ENCODE measurements around the gene KCNMA1.
A peak's percentile ranks its signal among the peaks of the same experiment; 100 is the strongest.
"Not testable (repeated sequence)": the region's sequence is repeated elsewhere in the genome, so short reads cannot be mapped to it uniquely, and the experiment has no call there.

The KCNMA1 gene

DNA sequence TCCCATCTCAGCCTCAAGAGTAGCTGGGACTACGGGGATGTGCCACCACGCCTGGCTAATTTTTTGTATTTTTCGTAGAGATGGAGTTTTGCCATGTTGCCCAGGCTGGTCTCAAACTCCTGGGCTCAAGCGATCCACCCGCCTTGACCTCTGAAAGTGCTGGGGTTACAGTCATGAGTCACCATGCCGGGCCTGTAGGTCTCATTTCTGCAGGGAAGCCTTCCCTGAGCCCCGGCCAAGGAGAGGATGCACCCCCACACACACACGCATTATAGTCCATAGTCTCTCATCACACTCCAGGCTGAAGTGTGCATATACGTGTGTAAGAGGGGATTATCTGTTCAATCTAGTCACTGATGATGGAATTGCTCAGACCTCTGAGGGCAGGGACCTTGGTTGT, 29.3 kb downstream of the KCNMA1 start:
- FAIRE-seq: peak; percentile 52

DNA sequence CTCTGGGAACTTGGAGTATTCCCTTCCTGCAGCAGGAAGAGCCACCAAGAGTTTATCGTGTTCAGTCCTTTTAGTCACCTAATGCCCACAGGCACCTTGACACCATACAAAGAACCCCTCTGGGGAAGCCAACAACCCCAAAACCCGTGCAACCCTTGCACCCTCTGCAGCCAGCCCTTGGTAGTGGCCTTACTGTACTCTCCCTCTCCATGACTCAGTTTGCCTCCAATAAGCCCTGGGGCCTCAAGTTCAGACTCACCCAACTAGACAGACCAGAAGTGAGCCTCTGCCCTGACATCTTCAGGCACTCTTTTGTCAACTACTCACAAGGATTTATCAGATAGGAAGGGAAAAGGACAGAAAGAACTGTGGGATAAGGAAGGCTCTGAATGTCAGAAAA, 30.9 kb downstream of the KCNMA1 start:
- DNase-seq (ENCODE audit: insufficient read length, low spot score) (no peak), FAIRE-seq (no peak)

More for the DNA sequence above, 29.3 kb downstream of the KCNMA1 start:
- DNase-seq (ENCODE audit: insufficient read length, low spot score): no peak

DNA sequence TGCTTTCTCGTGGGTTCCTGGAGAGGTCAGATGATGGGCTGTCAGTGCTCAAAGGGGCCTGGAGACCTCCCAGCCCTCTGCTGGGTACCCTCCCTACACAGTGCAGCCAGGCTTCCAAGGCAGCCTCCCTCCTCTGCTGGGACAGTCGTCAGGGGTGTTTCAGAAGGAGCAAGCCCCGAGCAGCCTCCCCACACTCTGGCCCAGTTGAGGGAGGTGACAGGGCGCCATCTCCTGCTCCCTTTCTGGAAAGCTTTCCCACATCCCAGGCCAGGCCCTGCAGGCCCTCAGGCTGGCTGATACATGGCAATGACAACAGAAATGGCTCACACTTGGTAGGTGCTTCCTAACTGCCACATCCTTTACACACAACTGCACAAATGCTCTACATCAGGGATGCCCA, 32.1 kb downstream of the KCNMA1 start:
- FAIRE-seq (peak; percentile 63), DNase-seq (ENCODE audit: insufficient read length, low spot score) (peak; percentile 35)

DNA sequence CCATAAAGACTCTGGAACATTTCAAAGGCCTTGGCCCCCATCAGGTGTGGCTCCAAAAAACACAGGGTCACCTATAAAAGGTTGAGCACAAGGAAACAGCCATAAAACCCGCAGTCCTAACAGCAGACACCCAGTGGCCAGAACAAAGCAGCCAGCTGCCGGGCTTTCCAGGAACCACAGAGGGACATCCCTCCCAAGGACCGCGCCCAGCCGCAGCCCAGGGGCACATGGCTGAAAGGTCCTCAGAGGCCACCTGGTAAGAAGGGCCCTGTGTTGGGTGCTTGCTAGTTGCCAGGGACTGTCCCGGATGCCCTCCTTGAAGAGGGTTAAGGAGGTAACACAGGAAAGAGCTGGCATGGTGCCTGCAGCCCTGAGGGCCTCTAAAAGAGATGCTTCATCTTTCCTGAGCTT, 32.7 kb downstream of the KCNMA1 start:
- FAIRE-seq: no peak
- no peak for DNase-seq (ENCODE audit: insufficient read length, low spot score)

DNA sequence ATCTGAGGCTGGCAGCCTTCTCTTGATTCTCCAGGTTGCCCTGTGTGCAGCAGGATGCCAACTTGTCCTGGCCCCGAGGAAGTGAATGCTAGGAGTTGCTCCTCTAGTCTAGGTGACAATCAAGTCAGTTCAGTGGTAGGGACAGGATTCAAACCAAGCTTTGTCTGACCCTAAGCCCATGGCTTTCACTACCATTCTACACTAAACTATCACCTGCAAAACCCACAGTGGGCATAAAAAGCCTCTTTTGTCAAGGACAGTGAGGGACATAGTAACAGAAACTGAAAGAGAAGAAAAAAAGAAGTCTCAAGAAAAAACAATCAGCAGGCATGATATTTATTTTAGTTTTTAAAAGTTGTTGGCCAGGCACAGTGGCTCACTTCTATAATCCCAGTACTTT, 33.5 kb downstream of the KCNMA1 start:
- FAIRE-seq (no peak), DNase-seq (ENCODE audit: insufficient read length, low spot score) (no peak)

DNA sequence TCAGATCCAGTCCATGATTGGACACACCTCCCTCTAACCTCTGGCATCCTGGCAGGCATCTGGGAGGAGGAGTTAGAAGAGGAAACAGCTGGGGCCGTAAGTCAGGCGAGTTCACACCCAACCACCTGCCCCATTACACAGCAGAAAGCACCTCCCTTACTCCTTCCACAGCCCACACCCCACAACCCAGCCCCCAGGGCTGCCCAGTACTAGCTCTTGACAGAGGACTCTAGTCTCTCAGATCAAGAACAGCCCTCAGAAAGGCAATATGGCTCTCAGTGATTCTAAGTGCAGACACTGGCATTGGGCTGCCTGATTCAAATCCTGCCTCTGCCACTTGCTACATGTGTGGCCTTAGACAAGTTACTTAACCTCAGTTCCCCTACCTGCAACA, 34.1 kb downstream of the KCNMA1 start:
- no peak for FAIRE-seq
- no peak for DNase-seq (ENCODE audit: insufficient read length, low spot score)

DNA sequence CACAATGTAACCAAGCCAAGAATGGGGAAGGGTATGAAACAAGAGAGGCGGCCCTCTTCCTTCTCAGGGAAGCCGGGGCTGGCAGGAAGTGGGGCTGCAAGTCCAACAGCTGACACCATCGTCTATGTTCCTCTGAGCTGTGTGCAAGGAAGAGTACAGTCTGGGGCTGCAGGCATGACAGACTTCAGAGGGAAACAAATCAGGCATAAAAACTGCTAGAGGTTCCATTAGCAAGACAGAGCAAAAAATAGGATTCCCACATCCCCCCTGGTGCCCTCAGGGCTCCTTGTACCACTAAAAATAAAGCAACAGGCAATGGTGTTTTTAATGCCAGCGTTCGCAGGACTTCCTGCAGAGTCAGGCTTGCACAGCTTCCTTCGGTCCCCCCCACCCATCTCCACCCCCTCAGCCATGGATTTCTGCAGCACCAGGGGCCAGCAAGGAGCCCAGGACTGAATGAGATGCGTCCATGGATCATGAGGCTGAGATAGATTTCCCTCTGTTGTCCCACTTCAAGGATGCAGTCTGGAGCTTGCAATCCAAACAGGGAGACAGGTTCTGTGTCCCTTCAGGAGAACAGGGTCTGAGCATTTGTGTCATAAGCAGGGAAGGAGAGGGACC, 34.6 kb downstream of the KCNMA1 start:
- no peak for FAIRE-seq

DNA sequence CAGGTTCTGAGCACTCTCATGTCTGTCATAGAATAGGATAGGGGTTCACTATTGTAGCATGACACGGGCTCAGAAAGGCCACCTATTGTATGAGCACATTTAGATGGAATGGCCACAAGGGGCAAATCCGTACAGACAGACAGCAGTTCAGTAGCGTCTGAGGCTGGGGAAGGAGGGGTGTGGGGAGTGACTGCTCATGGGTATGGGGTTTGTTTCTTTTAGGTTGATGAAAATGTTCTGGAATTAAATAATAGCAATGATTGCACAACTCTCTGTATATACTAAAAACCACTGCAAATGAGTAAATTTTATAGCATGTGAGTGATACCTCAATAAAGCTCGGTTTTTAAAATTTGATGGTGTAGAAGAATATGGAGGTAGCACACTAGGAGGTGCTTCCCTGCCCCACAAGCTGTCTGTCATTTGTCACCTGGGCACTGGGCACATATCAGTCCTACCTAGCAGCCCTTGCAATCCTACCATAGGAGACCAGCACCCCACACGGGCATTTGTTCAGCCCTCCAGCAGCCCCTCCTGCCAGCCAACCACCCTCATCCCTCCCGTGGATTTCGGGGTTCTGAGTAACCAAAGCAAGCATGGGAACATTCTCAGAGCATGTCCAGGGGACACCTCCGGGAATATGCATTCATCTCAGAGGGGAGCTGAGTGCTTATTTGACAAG, 35.2 kb downstream of the KCNMA1 start:
- no peak for FAIRE-seq
- no peak for DNase-seq (ENCODE audit: insufficient read length, low spot score)

More for the DNA sequence above, 34.6 kb downstream of the KCNMA1 start:
- no peak for DNase-seq (ENCODE audit: insufficient read length, low spot score)

DNA sequence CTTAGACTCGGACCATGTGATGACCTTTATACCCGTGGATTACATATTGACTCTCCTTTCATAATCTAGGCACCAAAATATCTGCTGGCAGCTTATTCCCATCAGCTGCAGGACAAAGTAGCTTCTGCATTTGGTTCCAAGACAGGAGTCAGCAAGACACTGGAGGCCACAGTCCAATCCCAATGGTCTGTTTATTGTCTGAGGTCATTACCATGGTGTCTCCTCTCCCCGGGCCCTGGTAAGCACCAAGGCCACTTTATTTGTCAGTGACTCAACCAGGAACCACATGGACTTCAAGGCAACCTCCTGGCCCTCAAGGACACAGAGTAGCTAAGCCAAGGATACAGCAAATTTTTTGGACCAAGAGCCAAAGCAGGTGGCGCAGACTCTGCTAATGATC, 36.1 kb downstream of the KCNMA1 start:
- FAIRE-seq (no peak), DNase-seq (ENCODE audit: insufficient read length, low spot score) (no peak)

DNA sequence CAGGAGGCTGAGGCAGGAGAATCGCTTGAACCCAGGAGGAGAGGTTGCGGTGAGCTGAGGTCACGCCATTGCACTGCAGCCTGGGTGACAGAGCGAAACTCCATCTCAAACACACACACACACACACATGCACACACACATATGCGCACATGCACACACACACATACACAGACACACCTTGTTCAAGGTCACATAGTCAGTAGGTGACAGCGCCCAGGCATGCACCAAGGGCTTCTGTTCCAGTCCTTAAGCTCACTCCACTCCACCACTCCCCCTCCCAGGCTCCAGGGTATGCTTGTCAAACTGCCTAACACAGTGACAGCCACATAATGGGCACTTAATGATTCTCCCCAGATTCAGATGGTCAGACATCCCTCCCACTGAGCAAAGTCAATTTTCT, 37.0 kb downstream of the KCNMA1 start:
- DNase-seq (ENCODE audit: insufficient read length, low spot score) (no peak), FAIRE-seq (peak; percentile 72)

DNA sequence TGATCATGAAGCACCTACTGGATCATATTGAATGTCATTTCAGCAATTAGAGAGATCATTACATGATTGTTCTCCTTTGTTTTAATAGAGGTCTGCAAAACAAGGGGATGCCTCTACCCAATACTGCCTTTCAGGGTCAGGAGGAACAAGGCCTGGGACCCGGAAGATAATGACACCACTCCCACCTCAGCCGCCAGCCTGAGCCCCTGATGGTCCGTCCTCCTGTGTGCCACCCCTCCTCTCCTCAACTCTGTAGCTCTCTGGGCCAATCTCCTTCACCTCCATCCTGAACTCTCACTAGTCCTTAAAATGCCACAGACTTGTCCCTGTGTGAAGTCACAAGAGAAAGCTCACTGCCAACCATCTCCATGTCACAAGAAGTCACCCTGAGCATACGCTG, 38.0 kb downstream of the KCNMA1 start:
- DNase-seq (ENCODE audit: insufficient read length, low spot score) (no peak), FAIRE-seq (no peak)

DNA sequence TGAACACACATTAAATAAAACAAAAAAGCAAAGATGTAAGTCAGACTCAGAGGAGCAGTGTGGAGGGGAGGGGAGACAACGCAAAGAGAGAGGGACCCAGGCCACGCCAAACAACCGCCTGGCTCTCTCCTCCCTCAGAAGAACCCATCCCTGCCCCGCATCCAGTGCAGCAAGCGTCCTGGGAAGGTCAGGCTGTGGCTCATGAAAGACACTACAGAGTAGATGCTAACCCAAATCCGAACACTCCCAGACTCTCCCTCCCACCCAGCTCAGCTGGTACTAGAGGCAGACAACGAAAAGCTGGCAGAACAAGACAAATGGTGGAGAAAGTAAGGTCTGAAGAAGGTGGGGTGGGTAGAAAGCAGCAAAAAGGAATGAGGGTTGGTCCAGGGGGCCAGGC, 39.0 kb downstream of the KCNMA1 start:
- FAIRE-seq: no peak

DNA sequence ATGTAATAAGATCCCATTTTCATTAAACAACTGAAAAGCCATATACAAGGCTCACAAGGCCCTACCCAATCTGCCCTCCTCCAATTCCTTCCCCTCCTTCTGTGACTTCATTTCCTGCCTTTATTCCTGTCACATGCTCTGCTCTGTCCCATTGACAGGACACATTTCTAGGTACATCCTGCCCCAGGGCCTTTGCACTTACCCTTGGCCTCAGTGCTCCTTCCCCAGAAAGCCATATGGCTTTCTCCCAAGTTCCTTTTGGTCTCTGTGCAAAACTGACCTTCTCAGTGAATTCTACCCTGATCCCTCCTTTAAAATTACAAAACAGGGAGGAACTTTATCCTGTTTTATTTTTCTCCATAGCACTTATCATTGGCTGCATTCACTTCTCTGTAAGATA, 40.0 kb downstream of the KCNMA1 start:
- DNase-seq (ENCODE audit: insufficient read length, low spot score): no peak
- no peak for FAIRE-seq

More for the DNA sequence above, 39.0 kb downstream of the KCNMA1 start:
- no peak for DNase-seq (ENCODE audit: insufficient read length, low spot score)

DNA sequence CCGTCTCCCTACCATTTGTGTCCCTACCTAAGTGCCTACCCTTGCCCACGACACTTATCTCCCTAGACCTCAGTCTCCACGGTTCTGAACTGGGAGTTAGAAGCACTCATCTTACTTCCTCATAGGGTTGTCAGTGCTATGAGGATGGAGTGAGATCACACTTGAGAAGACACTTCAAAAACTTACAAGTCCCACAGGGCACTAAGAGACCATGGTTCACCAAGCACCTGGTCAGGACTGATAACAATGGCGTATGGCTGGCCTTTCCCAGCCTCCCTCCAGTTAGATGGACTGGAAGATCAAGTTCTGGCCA, 43.2 kb downstream of the KCNMA1 start:
- DNase-seq (ENCODE audit: insufficient read length, low spot score) (no peak), FAIRE-seq (peak; percentile 54)

DNA sequence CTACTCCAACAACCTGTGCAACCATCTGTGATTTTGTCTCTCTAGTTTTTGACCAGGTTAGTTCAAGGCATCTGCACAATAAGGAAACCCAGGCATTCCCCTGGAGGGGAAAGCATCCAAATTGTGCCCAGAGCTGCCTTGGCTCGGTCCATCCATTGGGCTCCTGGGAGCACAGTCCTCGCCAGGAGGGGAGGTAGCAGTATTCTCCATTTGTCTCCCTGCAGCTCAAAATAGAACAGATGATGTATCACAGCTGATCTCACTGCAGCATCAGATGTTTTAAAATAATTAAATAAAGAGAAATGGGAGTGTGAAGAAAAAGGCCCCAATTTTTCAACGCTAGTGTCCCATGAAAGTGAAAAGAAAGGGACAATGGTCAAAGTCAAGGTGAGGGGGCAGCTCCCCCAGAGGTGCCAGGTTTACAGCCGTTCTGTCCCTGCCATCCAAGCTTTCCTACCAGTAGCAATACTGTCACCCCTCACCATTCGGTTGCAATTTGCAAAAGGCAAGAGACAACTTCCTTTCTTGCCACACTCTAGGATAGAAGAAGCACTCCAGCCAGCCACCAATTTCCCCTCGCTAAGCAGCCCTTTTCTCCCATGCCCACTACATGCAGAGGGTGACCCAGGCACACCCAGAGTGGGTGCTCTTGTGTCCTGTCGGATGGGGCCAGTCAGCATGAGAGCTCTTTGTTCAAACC, 43.7 kb downstream of the KCNMA1 start:
- DNase-seq (ENCODE audit: insufficient read length, low spot score) (no peak), FAIRE-seq (no peak)

DNA sequence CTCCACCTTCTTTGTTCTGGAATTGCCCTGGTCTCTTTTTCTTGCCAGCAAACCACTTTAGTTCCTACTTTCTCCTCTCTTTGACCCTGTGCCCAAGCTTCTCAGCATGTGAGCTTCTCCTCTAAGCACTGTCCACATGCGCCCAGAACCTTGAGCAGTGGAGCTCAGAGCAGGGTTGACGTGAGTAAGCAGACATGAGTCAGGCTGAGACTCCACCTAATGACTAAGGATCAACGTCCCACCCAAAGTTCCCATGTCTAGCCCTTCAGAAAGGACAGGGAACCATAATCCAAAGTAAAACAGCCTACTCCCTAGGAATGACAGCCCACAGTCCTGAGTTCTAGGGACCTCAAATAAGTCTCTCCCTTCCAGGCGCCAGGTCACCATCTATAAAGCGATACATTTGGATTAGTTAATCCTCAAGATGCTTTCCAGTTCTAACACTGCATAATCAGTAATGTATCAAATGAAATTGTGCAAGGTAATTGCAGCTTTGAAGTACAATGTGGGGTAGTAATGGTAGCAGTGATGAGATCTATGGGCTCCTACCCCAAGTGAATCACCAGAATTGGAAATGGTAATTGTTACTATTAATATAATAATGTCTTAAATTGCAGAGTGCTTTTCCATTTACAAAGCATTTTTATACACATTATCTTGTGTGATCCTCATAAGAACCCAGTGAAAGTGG, 44.5 kb downstream of the KCNMA1 start:
- FAIRE-seq (peak; percentile 55), DNase-seq (ENCODE audit: insufficient read length, low spot score) (peak; percentile 60)

DNA sequence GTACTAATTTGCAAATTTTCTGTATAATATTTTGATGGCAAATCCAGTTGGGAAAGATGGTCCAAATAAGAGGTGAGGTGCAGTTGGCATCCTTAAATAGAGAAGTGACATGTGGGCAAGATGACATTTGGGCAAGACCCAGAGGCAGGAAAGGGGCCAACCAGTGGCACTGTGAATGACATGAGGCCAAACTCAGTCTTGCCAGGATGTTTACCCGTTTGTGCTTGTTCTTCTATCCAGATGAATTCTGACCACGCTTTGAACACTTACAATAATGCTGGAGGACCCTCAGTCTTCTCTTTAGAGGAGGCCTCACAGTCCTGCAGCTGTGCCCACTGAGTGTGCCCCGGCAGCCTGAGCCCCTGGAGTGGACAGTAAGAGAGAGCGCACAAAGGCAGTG, 45.1 kb downstream of the KCNMA1 start:
- FAIRE-seq (no peak), DNase-seq (ENCODE audit: insufficient read length, low spot score) (no peak)

DNA sequence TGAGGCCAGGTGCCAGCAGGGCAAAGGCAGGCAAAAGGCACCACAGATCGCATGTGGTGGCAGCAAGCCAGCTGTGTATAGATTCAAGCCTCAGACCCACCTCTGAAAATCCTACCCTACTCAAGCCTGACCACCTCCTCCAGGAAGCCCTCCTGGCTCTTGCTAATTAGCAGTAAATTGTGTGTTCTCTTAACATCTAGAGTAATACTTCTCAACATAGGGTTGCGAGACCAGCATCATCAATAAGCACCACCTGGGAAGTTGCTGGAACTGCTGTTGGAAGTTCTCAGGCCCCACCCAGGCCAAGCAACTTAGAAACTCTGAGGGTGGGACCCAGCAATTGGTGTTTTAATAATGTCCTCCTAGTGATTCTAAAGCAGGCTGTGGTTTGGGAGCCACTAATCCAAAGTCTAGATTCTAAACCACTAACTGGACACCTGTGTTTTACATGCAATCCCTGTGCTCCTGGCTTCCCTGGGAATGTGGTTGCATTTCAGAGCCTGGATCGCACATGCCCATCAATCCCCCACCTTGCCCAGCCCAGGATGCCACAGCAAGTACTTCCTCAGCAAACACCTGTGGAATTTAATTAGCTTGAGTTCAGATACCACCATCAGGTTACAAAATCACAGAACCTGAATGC, 46.2 kb downstream of the KCNMA1 start:
- DNase-seq (ENCODE audit: insufficient read length, low spot score): no peak
- FAIRE-seq: no peak

DNA sequence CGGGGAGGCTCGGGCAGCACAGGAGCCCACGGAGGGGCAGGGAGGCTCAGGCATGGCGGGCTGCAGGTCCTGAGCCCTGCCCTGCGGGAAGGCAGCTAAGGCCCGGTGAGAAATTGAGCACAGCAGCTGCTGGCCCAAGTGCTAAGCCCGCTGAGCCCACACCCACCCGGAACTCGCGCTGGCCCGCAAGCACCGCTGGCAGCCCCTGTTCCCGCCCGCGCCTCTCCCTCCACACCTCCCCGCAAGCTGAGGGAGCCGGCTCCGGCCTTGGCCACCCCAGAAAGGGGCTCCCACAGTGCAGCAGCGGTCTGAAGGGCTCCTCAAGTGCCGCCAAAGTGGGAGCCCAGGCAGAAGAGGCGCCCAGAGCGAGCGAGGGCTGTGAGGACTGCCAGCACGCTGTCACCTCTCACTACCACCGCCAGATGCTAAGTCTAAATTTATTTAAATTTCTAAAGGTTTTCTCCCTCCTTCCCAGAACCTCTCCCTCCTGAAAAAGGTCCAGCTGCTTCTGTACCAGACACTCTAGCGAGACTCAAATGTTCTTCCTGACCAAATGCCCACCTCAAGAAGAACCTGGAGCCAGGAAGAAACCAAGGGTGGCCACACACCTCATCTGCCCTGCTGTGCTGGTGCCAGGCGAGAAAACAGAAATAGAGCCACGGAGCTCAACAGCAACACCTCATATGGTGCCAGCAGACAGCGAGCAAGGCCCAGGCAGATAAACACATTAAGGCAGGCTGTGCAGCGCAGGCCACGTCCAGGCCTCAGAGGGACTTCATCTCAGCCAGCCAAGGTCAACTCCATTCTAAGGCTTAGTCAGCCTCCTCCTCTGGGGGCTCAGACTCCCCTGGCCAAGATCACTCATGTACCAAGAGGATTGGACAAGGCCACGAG, 47.0 kb downstream of the KCNMA1 start:
- no peak for DNase-seq (ENCODE audit: insufficient read length, low spot score)
- no peak for FAIRE-seq

DNA sequence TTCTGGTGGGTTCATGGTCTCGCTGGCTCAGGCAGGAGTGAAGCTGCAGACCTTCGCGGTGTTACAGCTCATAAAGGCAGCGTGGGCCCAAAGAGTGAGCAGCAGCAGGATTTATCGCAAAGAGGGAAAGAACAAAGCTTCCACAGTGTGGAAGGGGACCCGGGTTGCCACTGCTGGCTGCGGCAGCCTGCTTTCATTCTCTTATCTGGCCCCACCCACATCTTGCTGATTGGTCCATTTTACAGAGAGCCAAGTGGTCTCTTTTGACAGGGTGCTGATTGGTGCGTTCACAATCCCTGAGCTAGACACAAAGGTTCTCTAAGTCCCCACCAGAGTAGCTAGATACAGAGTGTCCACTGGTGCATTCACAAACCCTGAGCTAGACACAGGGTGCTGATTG, 47.9 kb downstream of the KCNMA1 start:
- FAIRE-seq: not testable (repeated sequence)

More for the DNA sequence above, 47.9 kb downstream of the KCNMA1 start:
- not testable (repeated sequence) for DNase-seq (ENCODE audit: insufficient read length, low spot score)
